ENCODE measurements around the gene ZIC4. TPM values are rescaled to one million over a fixed set of nuclear protein-coding genes. Genes with fewer than 3 reads are reported as not detected.

Gene ZIC4
- total and polyA plus RNA-seq, 4 donors: 0.06 TPM; not detected in 3

DNA sequence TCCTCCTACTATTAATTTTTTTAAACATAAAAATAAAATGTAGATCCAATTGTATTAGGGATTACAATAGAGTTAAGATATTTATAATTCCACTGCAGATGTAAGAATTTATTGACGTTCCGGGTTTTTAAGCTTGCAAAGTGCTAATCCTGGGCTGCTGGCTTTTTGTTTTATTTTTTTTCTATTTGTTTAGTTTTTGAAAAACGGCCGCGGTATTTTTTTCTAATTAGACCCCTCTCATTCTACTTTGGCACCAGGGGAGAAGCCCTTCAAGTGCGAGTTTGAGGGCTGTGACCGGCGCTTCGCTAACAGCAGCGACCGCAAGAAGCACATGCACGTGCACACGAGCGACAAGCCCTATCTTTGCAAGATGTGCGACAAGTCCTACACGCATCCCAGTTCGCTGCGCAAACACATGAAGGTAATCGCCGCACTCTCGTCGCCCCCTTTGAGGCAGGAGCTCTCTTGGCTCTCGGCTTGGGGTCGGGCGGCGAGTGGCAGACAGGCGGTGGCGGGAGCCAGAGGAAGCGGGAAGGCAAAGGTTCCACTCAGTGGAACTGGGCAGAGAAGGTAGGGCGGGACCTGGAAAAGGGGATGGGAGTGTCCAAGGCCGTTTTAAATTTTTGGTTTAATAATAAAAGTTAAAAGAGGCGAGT lies 6.0 kb upstream of the ZIC4 start:
- Histone ChIP-seq H3K9ac (ENCODE audit: low read depth in 1 of 2, low read length in 2 of 2) (no peak overlapping the region), H3K27ac (ENCODE audit: low read depth in 1 of 2, low read length in 2 of 2) (no peak overlapping the region), H3K36me3 (ENCODE audit: control insufficient read depth in 4 of 4, insufficient read depth in 3 of 4, low read depth in 1 of 4, low read length in 3 of 4) (peaks cover 0 to 7% (median 0%) of the 10 kb centered on the region in 4 donors), H3K4me3 (ENCODE audit: low read depth in 1 of 3, low read length in 3 of 3) (no peak overlapping the region), H3K9me3 (ENCODE audit: control insufficient read depth in 4 of 4, low read length in 3 of 4) (peaks cover 0 to 10% (median 5%) of the 10 kb centered on the region in 4 donors), H3K27me3 (ENCODE audit: control insufficient read depth in 4 of 4, insufficient read depth in 4 of 4, low read length in 3 of 4) (peaks cover 0 to 37% (median 13%) of the 10 kb centered on the region in 4 donors), H3K4me1 (ENCODE audit: control insufficient read depth in 4 of 4, insufficient read depth in 4 of 4, low read length in 3 of 4) (peaks cover 7 to 35% (median 13%) of the 10 kb centered on the region in 4 donors)
- WGBS: 27% methylated on average over 32 of the region's 32 CpGs
- TF ChIP-seq, protein P1, sequence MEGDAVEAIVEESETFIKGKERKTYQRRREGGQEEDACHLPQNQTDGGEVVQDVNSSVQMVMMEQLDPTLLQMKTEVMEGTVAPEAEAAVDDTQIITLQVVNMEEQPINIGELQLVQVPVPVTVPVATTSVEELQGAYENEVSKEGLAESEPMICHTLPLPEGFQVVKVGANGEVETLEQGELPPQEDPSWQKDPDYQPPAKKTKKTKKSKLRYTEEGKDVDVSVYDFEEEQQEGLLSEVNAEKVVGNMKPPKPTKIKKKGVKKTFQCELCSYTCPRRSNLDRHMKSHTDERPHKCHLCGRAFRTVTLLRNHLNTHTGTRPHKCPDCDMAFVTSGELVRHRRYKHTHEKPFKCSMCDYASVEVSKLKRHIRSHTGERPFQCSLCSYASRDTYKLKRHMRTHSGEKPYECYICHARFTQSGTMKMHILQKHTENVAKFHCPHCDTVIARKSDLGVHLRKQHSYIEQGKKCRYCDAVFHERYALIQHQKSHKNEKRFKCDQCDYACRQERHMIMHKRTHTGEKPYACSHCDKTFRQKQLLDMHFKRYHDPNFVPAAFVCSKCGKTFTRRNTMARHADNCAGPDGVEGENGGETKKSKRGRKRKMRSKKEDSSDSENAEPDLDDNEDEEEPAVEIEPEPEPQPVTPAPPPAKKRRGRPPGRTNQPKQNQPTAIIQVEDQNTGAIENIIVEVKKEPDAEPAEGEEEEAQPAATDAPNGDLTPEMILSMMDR (IDR thresholded peaks at IDR 0.05; ENCODE audit: low read depth, low read length, missing input control): no peak
- TF ChIP-seq GABPA (IDR thresholded peaks at IDR 0.05 in 1 of 2, conservative IDR thresholded peaks at IDR 0.05 in 1 of 2) (no peak), FOXA1 (IDR thresholded peaks at IDR 0.05) (no peak), NR2F2 (IDR thresholded peaks at IDR 0.05) (no peak), TAF1 (conservative IDR thresholded peaks at IDR 0.05) (no peak), EGR1 (IDR thresholded peaks at IDR 0.05; ENCODE audit: low read depth in 2 of 2) (no peak), RXRA (IDR thresholded peaks at IDR 0.05) (no peak), SP1 (IDR thresholded peaks at IDR 0.05) (no peak), RAD21 (IDR thresholded peaks at IDR 0.05) (no peak), YY1 (IDR thresholded peaks at IDR 0.05) (no peak), HNF4A (conservative IDR thresholded peaks at IDR 0.05) (no peak), HNF4G (IDR thresholded peaks at IDR 0.05) (no peak), FOXA2 (IDR thresholded peaks at IDR 0.05) (no peak), JUND (IDR thresholded peaks at IDR 0.05) (no peak)
- TF ChIP-seq, protein P2, sequence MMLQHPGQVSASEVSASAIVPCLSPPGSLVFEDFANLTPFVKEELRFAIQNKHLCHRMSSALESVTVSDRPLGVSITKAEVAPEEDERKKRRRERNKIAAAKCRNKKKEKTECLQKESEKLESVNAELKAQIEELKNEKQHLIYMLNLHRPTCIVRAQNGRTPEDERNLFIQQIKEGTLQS (IDR thresholded peaks at IDR 0.05): no peak
- TF ChIP-seq, protein P3, sequence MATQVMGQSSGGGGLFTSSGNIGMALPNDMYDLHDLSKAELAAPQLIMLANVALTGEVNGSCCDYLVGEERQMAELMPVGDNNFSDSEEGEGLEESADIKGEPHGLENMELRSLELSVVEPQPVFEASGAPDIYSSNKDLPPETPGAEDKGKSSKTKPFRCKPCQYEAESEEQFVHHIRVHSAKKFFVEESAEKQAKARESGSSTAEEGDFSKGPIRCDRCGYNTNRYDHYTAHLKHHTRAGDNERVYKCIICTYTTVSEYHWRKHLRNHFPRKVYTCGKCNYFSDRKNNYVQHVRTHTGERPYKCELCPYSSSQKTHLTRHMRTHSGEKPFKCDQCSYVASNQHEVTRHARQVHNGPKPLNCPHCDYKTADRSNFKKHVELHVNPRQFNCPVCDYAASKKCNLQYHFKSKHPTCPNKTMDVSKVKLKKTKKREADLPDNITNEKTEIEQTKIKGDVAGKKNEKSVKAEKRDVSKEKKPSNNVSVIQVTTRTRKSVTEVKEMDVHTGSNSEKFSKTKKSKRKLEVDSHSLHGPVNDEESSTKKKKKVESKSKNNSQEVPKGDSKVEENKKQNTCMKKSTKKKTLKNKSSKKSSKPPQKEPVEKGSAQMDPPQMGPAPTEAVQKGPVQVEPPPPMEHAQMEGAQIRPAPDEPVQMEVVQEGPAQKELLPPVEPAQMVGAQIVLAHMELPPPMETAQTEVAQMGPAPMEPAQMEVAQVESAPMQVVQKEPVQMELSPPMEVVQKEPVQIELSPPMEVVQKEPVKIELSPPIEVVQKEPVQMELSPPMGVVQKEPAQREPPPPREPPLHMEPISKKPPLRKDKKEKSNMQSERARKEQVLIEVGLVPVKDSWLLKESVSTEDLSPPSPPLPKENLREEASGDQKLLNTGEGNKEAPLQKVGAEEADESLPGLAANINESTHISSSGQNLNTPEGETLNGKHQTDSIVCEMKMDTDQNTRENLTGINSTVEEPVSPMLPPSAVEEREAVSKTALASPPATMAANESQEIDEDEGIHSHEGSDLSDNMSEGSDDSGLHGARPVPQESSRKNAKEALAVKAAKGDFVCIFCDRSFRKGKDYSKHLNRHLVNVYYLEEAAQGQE (IDR thresholded peaks at IDR 0.05): no peak
- TF ChIP-seq, protein P4, sequence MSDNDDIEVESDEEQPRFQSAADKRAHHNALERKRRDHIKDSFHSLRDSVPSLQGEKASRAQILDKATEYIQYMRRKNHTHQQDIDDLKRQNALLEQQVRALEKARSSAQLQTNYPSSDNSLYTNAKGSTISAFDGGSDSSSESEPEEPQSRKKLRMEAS (IDR thresholded peaks at IDR 0.05): no peak
- DNase-seq (ENCODE audit: low spot score): no peak

DNA sequence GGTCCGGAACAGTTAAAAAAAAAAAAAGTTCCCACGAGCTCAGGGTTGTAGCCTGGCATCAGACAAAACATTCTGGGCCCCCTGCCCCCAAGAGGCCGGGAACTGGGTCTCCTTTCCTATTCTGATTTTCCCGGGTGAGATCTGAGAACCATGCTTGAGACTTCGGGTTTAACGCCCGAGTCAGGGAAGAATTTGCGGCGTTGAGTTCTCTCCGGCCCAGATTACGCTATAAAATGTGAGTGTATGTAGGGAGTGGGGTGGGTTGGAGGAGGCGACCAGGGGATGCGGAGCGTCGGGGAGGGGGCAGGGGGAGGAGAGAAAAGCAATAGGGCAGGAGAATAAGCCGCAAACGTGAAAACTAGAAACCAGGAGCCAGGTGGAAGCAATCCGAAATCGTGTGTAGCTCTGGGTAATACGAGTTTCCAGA lies 5.5 kb upstream of the ZIC4 start:
- no peak for DNase-seq (ENCODE audit: low spot score)
- Histone ChIP-seq H3K4me3 (ENCODE audit: low read depth in 1 of 3, low read length in 3 of 3) (no peak overlapping the region), H3K27ac (ENCODE audit: low read depth in 1 of 2, low read length in 2 of 2) (no peak overlapping the region), H3K4me1 (ENCODE audit: control insufficient read depth in 4 of 4, insufficient read depth in 4 of 4, low read length in 3 of 4) (peaks cover 7 to 35% (median 13%) of the 10 kb centered on the region in 4 donors), H3K36me3 (ENCODE audit: control insufficient read depth in 4 of 4, insufficient read depth in 3 of 4, low read depth in 1 of 4, low read length in 3 of 4) (peaks cover 0 to 7% (median 0%) of the 10 kb centered on the region in 4 donors), H3K27me3 (ENCODE audit: control insufficient read depth in 4 of 4, insufficient read depth in 4 of 4, low read length in 3 of 4) (peaks cover 0 to 41% (median 13%) of the 10 kb centered on the region in 4 donors), H3K9me3 (ENCODE audit: control insufficient read depth in 4 of 4, low read length in 3 of 4) (peaks cover 0 to 12% (median 5%) of the 10 kb centered on the region in 4 donors), H3K9ac (ENCODE audit: low read depth in 1 of 2, low read length in 2 of 2) (no peak overlapping the region)
- WGBS: 19% methylated on average over 20 of the region's 20 CpGs
- TF ChIP-seq HNF4A (conservative IDR thresholded peaks at IDR 0.05) (no peak), EGR1 (IDR thresholded peaks at IDR 0.05; ENCODE audit: low read depth in 2 of 2) (no peak), YY1 (IDR thresholded peaks at IDR 0.05) (no peak), RXRA (IDR thresholded peaks at IDR 0.05) (no peak), RAD21 (IDR thresholded peaks at IDR 0.05) (no peak), JUND (IDR thresholded peaks at IDR 0.05) (no peak), TAF1 (conservative IDR thresholded peaks at IDR 0.05) (no peak), GABPA (IDR thresholded peaks at IDR 0.05 in 1 of 2, conservative IDR thresholded peaks at IDR 0.05 in 1 of 2) (no peak), FOXA2 (IDR thresholded peaks at IDR 0.05) (no peak), SP1 (IDR thresholded peaks at IDR 0.05) (no peak)
- TF ChIP-seq, protein P4 (IDR thresholded peaks at IDR 0.05): no peak
- TF ChIP-seq, protein P1 (IDR thresholded peaks at IDR 0.05; ENCODE audit: low read depth, low read length, missing input control): no peak
- TF ChIP-seq, protein P3 (IDR thresholded peaks at IDR 0.05): no peak
- TF ChIP-seq, protein P2 (IDR thresholded peaks at IDR 0.05): no peak
